GM21447 (cell line): ENCODE measurements around the gene HTR2C.
"Not testable (repeated sequence)": the region's sequence is repeated elsewhere in the genome, so short reads cannot be mapped to it uniquely, and the experiment has no call there.

Source experiments
- ATAC-seq: cut with Tn5 transposase; IDR thresholded peaks from one replicate; pipeline ENCODE4 v1.9.1; 2021; ENCODE audit not compliant: unreplicated experiment

Gene HTR2C

GRCh38 chrX:114710571-114710970, 126.7 kb downstream of the HTR2C start:
- ATAC-seq: no peak

GRCh38 chrX:114712466-114712865, 128.6 kb downstream of the HTR2C start:
- no peak for ATAC-seq

GRCh38 chrX:114715096-114715495, 131.2 kb downstream of the HTR2C start:
- ATAC-seq: no peak

- ATAC-seq: no peak
These were observed 134.0 kb downstream of the HTR2C start for GRCh38 chrX:114717921-114718320.

- ATAC-seq: no peak
These were observed 182.7 kb downstream of the HTR2C start for GRCh38 chrX:114766541-114766940.

DNA sequence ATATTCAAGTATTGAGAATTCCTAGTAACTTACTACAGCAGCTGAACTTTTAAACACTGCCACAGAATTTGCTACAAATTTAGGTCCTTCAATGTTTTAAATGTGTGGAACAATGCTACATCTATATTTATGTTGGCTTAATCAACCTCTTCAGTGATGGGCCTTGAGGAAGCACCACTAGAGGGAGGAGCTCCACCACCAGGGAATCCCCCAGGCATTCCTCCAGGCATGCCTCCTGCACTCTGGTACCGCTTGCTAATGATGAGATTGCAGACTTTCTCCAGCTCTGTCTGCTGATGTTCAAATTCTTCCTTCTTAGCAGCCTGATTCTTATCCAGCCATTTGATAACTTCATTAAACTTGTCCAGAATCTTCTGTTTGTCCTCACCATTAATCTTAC, 190.8 kb downstream of the HTR2C start:
- ATAC-seq: no peak

DNA sequence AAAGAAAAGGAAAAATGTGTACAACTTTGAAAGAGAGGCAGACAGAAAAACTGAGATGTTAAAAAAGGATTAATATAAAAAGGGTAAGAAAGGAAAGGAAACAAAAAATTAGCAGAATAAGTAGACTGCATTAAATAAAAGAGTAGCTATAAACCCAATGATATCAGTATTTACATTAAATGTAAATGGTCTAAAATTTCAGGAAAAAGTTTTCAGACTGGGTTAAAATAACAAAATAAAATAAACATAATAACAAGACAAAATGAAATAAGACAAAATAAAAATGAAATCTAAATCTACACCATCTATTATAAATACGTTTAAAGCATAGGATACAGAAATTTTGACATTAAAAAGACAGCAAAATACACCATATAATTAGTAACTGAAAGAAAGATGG, 199.0 kb downstream of the HTR2C start:
- ATAC-seq: no peak

DNA sequence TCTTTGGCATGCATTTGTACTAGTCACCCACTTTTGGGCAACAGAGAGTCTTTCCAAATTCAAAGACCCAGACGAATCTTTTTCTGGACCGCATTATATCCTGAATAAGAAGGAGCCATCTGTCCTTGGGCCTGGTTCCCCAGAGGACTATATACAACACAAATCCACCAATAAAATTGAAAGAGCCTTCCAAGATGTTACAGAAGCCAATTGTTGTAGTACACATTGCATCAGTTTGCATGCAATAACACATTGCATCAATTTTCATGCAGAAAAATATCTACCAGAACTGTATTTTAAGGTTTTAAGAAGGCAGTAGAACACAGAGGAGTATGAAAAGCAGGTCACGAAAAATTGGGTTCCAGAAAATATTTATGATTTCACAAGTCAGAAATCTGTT, 203.2 kb downstream of the HTR2C start:
- ATAC-seq: no peak

- ATAC-seq: no peak
These were observed 213.6 kb downstream of the HTR2C start for GRCh38 chrX:114797494-114797893.

DNA sequence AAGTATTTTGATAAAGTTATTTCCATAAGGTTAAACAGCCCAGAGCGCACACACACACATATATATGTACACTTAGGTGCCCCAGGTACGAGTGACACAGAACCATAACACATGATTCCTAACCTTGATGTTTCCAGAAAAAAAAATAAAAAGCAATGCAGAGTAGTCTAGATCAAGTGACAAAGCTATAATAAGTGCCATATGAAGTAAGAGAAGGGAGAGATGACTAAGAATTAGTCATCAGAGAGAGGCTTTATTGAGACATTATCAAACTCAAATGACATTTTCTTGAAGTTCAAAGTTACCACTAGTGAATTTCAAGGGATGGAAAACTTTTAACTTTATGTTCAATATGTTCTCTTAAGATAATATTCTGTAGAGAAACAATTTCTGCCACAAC, 215.0 kb downstream of the HTR2C start:
- no peak for ATAC-seq

GRCh38 chrX:114800719-114801118, 216.8 kb downstream of the HTR2C start:
- ATAC-seq: no peak

DNA sequence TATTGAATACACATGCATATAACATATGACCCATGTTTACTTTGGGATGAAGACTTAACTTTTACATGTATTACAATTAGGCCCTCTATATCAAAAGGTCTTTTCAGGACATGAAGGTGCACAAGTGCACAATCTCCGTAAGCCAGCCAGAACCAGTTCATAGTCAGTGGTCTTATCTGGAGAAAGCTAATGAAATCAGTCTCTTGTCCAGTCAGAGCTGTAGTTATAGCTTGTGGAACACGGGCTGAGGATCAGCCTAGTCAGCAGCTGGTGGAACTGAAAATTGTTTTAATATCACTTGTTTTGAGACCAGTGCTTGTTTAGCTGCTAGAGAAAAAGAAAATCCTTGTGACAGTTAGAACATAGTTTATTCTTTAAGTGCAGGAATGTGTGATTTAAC, 235.6 kb downstream of the HTR2C start:
- ATAC-seq: no peak

GRCh38 chrX:114841051-114841450, 257.2 kb downstream of the HTR2C start:
- ATAC-seq: no peak

DNA sequence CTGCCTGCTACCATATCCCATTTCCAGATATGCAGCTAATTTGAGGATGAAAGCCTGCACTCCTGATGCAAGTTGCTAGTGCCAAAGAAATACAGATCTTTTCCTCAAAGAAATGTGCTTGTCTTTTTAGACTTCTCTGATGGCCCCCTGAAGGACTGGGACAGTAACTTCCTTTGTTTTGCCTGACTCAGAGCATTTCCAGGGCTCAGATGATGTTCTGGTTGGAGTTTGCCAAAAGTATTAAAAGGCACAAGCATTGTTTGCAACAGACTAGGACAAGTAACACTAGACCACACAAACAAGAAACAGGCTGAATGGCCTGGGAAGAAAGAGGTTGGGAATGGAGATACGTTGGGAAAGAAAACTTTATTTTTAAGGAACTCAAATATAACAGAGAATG, 258.3 kb downstream of the HTR2C start:
- no peak for ATAC-seq

DNA sequence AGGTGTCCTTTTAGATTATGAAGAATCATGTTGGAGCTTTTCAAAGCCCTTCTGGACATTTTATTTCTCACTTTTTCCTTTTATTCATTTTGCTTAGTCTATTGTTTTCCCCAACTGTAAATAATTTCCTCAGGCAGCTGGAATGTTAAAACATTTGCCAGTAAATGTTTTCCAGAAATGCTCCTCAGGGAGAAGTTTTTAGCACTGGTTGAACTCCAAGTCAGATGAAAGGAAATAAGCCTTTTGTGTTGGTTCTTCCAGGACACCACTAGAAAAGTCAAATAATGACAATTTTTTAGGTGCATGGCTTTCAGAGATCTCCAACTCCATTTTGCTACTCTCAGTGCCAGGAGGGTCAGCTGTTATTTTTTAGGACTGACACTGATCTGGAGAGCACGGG, 305.6 kb downstream of the HTR2C start:
- no peak for ATAC-seq

GRCh38 chrX:114903618-114904017, 319.7 kb downstream of the HTR2C start:
- no peak for ATAC-seq

- no peak for ATAC-seq
These were observed 321.4 kb downstream of the HTR2C start for GRCh38 chrX:114905251-114905650.

DNA sequence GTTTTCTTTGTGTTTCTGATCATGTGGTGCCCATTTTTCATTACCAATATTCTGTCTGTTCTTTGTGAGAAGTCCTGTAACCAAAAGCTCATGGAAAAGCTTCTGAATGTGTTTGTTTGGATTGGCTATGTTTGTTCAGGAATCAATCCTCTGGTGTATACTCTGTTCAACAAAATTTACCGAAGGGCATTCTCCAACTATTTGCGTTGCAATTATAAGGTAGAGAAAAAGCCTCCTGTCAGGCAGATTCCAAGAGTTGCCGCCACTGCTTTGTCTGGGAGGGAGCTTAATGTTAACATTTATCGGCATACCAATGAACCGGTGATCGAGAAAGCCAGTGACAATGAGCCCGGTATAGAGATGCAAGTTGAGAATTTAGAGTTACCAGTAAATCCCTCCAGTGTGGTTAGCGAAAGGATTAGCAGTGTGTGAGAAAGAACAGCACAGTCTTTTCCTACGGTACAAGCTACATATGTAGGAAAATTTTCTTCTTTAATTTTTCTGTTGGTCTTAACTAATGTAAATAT, 323.2 kb downstream of the HTR2C start:
- ATAC-seq: no peak

DNA sequence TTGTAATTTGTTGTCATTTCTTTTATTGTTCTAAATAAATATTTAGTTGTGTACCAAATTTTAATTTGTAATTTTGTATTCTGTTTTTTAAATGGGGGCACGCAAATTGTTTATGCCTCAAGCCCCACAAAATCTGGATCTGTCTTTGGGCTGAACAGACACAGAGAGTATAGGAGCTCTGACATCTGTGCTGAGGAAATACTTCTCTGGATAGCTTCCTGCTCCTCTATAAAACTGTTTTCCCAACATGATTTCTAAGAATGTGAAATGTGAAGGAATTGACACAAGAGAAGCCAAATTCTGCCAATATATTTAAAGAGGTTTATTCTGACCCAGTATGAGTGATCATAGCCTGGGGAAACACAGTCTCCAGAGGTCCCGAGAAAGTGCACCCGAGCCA, 340.5 kb downstream of the HTR2C start:
- no peak for ATAC-seq

DNA sequence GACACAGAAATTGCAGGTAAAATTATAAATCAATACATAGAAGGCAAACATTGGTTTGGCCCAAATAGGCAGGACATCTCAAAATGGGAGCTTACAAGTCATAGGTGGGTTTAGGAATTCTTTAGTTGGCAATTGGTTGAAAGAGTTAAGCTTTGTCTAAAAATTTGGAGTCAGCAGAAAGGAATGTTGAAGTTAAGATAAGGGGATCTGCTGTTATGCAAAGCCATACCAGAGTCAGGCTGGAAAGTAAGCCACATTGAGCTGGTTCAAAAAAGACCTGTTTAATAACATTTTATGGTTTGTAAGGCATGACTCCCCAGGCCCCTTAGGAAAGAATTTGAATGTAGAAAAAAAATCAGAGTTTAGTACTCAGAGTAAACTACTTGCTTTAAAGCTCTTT, 341.0 kb downstream of the HTR2C start:
- ATAC-seq: no peak

- no peak for ATAC-seq
These were observed 346.3 kb downstream of the HTR2C start for GRCh38 chrX:114930227-114930626.

- no peak for ATAC-seq
These were observed 348.7 kb downstream of the HTR2C start for GRCh38 chrX:114932550-114932949.

- ATAC-seq: not testable (repeated sequence)
These were observed 349.4 kb downstream of the HTR2C start for GRCh38 chrX:114933291-114933690.

- not testable (repeated sequence) for ATAC-seq
These were observed 353.2 kb downstream of the HTR2C start for GRCh38 chrX:114937090-114937489.
